ENCODE results near the gene NRL. TPM values are rescaled to one million over a fixed set of nuclear protein-coding genes. Genes with fewer than 3 reads are reported as not detected.

NRL gene
- total RNA-seq, 1 experiment from 2014 or later: 1.4 TPM

DNA sequence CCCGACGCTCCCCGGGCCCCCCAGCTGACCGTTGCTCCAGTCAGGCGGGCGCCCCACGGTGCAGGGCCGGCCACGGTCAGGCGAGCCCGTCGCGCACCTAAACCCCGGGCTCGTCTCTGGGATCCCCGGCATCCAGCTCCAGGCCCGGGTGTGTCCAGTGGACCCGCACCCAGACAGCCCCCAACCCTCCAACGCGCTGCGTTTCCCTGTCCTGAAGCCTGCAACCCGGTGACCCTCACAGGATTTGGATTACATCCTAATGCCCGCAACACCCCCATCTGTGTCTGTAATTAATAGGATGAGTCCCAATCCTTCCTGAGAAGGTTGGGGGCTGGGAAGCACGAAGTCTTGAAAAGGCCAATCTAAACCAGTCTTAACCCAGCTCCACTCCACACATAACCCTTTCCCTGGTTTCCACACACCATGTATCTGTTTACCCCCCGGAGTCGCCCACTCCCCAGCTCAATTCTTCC is 33.0 kb downstream of the NRL start:
- no TSS peak for BruUV-seq (replicated peaks)
- Histone ChIP-seq H3K4me1 (ENCODE audit: control insufficient read depth, insufficient read depth, low read length) (peaks cover 9% of the 10 kb centered on the region; the same call in 1 of the 2 replicates), H3K27me3 (ENCODE audit: control insufficient read depth, insufficient read depth, low read length) (no peaks in the 10 kb centered on the region), H3K27ac (ENCODE audit: low read length) (peak overlapping the region; percentile 42; the same call in 1 of the 2 replicates), H3K9me3 (ENCODE audit: control insufficient read depth, insufficient read depth, low read depth, low read length) (no peaks in the 10 kb centered on the region), H3K36me3 (ENCODE audit: control insufficient read depth, insufficient read depth, low read length) (no peaks in the 10 kb centered on the region; the same call in 1 of the 2 replicates), H3K4me3 (ENCODE audit: low read depth in 2 of 2, low read length in 2 of 2) (peak overlapping the region; percentile 55 to 64)
- DNase-seq (ENCODE audit: low read depth, low spot score) (no peak), ATAC-seq (no peak)
- ChIA-PET POLR2A (no interaction called here), CTCF (interaction anchor here (0.9 kb wide), 1 partner anchor 9 kb away, joined by 5 read pairs; no protein-coding TSS in a partner anchor)
- TF ChIP-seq, protein P1, sequence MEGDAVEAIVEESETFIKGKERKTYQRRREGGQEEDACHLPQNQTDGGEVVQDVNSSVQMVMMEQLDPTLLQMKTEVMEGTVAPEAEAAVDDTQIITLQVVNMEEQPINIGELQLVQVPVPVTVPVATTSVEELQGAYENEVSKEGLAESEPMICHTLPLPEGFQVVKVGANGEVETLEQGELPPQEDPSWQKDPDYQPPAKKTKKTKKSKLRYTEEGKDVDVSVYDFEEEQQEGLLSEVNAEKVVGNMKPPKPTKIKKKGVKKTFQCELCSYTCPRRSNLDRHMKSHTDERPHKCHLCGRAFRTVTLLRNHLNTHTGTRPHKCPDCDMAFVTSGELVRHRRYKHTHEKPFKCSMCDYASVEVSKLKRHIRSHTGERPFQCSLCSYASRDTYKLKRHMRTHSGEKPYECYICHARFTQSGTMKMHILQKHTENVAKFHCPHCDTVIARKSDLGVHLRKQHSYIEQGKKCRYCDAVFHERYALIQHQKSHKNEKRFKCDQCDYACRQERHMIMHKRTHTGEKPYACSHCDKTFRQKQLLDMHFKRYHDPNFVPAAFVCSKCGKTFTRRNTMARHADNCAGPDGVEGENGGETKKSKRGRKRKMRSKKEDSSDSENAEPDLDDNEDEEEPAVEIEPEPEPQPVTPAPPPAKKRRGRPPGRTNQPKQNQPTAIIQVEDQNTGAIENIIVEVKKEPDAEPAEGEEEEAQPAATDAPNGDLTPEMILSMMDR (IDR thresholded peaks at IDR 0.05): no peak
- no peak for TF ChIP-seq TCF7L2 (IDR thresholded peaks at IDR 0.05; ENCODE audit: low read depth, low read length)
- intact Hi-C loops (cut with micrococcal nuclease; ENCODE audit: unreplicated experiment): no loop called here
- in situ Hi-C loops (cut with HindIII; ENCODE audit: low pct_unique_long_range_greater_than_20kb, low sequenced_read_pairs): no loop called here

DNA sequence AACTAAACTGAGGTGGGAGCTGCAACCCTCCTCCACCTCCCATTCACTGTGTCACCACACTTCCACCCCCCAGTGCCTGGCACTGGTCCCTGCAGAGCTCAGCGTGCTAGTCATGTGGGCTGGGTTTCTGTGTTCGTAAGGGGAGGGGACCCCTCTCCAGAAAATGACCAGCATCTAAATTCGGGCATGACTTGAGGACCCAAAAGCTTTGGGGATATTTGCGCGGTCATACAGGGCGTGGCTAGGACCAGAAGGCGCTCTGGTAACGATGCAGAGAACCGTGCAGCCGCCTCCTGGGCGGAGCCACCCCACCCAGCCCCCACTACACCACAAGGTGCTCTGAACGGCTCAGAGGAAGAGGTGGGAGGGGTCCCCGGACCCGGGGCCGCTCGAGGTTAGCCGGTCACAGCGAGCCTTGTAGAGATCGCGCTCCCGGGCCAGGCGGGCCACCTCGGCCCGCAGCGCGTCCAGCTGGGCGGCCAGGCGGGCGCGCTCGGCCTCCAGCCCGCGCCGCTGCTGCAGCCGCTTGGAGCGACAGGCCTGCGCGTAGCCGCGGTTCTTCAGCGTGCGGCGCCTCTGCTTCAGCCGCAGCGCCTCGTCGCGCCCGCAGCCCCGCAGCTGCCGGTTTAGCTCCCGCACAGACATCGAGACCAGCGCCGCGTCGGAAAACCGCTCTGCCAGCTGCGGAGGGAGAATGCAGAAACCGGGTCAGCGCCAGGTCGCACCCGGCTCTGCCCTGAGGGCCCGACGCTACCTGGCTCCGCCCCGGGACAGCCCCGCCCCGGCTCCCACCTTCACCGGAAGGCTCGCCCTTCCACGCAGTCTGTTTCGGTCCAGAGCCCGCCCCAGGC is 33.6 kb downstream of the NRL start:
- TF ChIP-seq, protein P1 (IDR thresholded peaks at IDR 0.05): no peak
- TF ChIP-seq SIN3A (IDR thresholded peaks at IDR 0.05; ENCODE audit: borderline replicate concordance, insufficient read depth, low read depth, low read length) (0 out of 2 replicates have a peak, but pooled peaks have one; percentile 59), TCF7L2 (IDR thresholded peaks at IDR 0.05; ENCODE audit: low read depth, low read length) (no peak), POLR2AphosphoS5 (IDR thresholded peaks at IDR 0.05; ENCODE audit: low read depth, low read length) (no peak)
- TF ChIP-seq, protein P2, sequence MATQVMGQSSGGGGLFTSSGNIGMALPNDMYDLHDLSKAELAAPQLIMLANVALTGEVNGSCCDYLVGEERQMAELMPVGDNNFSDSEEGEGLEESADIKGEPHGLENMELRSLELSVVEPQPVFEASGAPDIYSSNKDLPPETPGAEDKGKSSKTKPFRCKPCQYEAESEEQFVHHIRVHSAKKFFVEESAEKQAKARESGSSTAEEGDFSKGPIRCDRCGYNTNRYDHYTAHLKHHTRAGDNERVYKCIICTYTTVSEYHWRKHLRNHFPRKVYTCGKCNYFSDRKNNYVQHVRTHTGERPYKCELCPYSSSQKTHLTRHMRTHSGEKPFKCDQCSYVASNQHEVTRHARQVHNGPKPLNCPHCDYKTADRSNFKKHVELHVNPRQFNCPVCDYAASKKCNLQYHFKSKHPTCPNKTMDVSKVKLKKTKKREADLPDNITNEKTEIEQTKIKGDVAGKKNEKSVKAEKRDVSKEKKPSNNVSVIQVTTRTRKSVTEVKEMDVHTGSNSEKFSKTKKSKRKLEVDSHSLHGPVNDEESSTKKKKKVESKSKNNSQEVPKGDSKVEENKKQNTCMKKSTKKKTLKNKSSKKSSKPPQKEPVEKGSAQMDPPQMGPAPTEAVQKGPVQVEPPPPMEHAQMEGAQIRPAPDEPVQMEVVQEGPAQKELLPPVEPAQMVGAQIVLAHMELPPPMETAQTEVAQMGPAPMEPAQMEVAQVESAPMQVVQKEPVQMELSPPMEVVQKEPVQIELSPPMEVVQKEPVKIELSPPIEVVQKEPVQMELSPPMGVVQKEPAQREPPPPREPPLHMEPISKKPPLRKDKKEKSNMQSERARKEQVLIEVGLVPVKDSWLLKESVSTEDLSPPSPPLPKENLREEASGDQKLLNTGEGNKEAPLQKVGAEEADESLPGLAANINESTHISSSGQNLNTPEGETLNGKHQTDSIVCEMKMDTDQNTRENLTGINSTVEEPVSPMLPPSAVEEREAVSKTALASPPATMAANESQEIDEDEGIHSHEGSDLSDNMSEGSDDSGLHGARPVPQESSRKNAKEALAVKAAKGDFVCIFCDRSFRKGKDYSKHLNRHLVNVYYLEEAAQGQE (IDR thresholded peaks at IDR 0.05; ENCODE audit: insufficient read depth in 1 of 2, low read depth in 2 of 2, low read length in 1 of 2): 0 out of 4 replicates have a peak, but pooled peaks of 1 of the 2 experiments have one; percentile 25
- ChIA-PET POLR2A (no interaction called here), CTCF (interaction anchor here (0.9 to 1.5 kb wide), 3 partner anchors 10 to 27 kb away, joined by 3 to 6 read pairs (median 5); no protein-coding TSS in a partner anchor)
- peak overlapping the region; percentile 70; the same call in 1 of the 2 replicates for H3K27ac ChIP-seq (ENCODE audit: low read length)
- ATAC-seq: peak; percentile 94
- H3K4me1 ChIP-seq (ENCODE audit: control insufficient read depth, insufficient read depth, low read length): peaks cover 9% of the 10 kb centered on the region; the same call in 1 of the 2 replicates
- intact Hi-C loops (cut with micrococcal nuclease; ENCODE audit: unreplicated experiment) (no loop called here), in situ Hi-C loops (cut with HindIII; ENCODE audit: low pct_unique_long_range_greater_than_20kb, low sequenced_read_pairs) (no loop called here)
- H3K27me3 ChIP-seq (ENCODE audit: control insufficient read depth, insufficient read depth, low read length): no peaks in the 10 kb centered on the region
- H3K9me3 ChIP-seq (ENCODE audit: control insufficient read depth, insufficient read depth, low read depth, low read length): no peaks in the 10 kb centered on the region
- no TSS peak for BruUV-seq (replicated peaks)
- no peak for DNase-seq (ENCODE audit: low read depth, low spot score)
- no peaks in the 10 kb centered on the region; the same call in 1 of the 2 replicates for H3K36me3 ChIP-seq (ENCODE audit: control insufficient read depth, insufficient read depth, low read length)
- H3K4me3 ChIP-seq (ENCODE audit: low read depth in 2 of 2, low read length in 2 of 2): peak overlapping the region; percentile 55 to 64
